ENCODE data around the gene SGK2.

Gene SGK2

DNA sequence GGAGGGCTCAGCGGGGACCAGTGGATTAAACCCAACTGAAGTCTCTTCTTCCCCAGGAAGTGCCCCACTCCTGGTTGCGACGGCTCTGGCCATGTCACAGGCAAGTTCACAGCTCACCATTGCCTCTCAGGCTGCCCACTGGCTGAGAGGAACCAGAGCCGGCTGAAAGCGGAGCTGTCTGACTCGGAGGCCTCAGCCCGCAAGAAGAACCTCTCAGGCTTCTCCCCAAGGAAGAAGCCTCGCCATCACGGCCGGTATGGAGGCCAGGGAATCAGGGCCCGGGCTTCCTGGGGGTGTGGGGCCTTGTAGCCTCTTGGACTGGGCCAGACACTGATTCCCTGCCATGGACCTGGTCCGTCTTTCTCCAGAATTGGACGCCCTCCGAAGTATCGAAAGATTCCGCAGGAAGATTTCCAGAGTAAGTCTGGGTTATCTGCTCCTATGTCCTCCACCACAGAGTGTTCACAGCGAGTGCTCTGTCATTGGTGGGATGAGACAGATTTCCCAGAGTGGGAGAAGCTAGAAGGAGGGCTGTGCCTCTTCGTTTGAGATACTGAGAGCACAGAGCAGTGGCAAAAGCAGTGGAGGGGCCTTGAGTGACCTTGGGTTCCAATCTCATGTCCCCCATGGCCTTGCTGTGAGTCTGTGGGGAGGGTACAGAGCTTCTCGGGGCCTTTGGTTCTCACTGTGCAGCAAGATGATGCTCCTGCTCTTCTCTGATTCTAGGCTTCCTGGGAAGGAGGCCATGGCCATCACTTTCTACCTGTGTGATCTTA, 22.6 kb upstream of the SGK2 start:
- DNase-seq = no peak

DNA sequence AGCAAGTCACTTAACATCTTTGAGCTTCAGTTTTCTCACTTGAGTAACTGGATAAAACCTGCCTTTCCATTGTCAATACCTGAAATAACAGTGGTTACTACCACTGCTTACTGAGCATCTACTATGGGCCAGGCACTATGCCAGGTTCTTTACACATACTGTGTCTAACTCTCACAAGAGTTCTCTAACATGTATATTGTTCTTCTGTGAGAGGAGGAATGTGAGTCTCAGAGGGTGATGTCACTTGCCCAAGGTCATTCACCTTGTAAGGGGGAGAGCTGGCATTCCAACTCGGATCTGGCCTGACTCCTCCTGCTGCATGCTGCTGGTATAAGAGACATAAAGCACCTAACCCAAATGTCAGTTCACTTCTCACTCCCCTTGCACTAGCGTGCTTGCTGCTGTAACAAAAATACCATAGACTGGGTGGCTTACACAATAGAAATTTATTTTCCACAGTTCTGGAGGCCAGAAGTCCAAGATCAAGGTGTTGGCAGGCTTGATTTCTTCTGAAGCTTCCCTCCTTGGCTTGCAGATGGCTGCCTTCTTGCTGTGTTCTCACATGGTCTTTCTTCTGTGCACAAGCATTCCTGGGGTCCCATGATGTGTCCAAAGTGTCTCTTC, 21.9 kb upstream of the SGK2 start:
- no peak for DNase-seq

DNA sequence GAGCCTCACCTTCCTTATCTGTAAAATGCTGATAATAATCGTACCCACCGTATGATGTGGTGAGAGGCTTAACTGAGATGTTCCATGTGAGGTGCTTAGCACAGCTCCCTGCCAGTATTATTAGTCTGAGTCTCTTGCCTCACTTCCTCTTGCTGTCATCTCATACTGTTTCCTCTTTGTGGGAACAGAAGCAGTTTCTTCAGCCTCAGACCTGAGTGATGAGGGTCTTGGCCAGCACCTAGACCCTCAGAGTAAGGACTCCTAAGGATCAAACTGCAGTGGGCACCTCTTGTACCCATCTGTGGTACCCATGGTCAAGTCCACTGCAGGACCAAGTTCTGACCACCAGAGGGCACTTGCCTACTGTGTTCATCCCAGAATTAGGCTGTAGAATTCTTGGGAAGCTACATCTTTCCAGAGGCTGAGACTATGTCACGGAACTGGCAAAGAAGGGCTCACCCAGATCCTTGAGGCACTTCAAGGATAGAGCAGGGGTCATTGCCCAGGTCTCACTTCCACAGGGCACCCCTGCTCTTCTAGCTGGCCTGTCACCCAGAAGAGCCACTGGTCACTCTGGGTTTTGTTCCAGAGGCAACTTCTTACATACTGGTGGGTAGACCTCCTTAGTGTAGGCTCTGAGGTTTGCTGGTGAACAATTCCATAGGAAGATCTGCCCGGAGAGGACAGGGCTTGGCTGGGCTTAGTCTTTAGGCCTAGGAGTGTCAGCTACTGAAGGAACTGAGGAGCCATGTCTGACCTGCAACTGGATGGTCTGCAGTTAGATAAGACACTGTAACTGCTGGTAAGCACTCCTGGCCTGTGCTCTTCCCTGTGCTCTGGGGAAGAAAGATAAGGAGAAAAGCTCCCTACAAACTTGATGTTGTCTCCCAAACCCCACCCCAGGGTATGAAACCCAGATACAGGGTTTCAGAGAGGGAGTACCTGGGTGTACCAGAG, 20.6 kb upstream of the SGK2 start:
- DNase-seq = peak in 40 of 56 donors; percentile 6 to 87 (median 38)

DNA sequence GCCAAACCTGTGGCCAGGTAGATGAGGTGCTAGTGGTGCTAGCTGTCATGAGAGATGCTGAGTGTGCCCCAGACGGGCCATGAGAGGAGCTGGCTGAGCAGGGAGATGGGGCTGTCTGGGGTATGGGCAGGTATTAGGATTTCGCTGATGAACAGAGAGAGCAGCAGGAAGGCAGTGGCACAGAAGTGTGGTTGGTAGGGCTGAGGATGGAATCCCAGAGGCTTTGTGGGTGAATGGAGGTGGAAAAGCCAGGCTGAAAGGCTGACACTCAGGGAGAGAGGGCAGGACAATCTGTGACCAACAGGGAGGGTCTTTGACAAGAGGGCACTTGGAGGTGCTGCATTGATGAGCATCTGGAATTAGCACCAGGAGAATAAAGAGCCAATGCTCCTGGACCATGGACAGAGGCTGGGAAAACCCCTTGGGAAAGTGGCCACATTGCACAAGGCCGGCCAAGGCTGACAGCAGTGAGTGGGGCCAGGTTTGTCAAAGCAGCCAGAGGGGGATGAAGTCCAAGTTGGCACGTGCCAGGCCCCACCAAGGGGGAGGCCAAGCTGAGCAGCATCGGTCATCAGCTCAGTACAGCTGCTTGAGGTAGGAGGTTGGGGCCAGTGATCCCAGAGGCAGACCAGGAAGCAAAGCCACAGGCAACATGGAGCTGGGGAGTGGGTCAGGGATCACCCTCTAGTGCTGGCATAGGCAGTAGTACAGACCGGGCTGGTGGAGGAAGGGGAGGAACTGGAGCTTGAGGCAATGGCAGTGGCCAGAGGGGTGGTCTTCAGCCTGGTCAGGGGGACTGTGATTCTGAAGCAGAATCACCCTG, 19.7 kb upstream of the SGK2 start:
- peak in 1 of 56 donors; percentile 4 for DNase-seq

DNA sequence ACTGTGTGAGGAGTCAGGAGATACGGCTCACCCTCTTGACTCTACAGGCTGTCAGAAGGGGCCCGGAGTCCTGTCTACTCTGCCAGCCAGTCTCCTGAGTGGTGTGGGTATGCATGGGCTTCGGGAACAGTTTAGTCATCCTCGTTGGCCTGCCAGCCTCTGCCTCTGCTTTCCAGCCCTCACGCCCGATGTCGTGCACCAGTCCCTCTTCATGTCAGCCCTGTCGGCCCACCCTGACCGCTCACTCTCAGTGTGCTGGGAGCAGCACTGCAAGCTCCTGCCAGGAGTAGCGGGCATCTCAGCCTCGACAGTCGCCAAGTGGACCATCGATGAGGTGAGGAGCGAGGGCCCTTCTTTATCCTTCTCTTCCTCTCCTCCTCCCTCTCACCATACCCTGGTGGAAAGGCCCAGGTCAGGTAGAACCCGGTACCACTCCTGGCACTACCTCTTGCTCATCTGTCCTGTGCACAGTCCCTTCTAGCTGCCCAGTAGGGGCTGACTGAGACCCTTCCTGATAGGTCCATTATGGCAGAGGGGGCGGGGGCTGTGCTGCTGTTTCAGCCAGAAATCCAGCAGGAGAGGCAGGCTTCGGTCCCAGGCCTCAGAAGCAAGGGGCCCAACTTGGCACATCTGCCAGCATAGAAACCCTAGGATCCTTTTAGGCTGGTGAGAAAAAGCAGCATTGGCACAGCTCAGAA, 18.7 kb upstream of the SGK2 start:
- no peak for DNase-seq

DNA sequence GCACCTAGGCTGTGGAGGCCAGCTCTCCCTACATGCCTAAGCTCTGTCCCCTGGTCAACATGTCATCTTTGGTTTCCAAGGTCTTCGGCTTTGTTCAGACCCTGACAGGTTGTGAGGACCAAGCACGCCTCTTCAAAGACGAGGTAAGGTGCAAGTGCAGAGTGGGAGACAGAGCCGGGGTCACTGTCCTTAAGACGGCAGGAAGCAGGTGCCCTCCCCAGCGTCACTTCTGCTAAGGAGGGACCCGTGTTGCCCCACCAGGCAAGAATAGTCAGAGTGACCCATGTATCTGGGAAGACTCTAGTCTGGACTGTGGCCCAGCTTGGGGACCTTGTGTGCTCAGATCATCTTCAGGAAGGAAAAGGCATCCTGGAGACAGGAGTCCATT, 18.2 kb upstream of the SGK2 start:
- DNase-seq = no peak

DNA sequence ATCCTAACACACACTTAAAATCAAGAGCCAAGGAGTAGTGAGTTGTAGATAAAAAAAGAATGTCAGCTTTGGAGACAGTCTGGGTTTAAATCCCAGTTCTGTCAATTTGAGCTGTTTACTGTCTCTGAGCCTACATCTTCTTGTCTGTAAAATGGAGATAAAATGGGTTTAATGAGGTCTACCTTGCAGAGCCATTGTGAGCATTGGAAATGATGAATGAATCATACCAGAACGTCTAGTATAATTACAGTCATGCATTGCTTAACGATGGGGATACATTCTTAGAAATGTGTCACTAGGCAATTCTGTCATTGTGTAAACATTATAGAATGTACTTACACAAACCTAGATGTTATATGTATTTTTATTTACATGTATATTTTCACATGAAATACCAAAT, 17.6 kb upstream of the SGK2 start:
- DNase-seq = no peak

DNA sequence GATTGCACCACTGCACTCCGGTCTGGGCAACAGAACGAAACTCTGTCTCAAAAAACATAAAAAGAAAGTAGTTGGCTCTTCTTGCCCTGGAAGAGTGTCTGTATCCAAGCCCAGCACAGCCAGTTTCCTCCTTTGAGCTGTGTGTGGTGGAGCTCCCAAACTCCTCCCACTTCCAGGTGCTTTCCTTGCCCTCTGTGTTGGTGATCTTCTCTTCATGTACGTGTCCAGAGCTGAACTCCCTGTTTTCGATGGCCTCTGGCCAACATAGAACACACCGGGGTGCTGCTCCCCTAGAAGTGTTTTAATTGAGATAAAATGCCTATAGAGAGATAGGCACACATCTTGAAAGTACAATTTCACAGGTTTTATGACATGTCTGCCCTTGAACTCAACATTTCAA, 16.7 kb upstream of the SGK2 start:
- no peak for DNase-seq

DNA sequence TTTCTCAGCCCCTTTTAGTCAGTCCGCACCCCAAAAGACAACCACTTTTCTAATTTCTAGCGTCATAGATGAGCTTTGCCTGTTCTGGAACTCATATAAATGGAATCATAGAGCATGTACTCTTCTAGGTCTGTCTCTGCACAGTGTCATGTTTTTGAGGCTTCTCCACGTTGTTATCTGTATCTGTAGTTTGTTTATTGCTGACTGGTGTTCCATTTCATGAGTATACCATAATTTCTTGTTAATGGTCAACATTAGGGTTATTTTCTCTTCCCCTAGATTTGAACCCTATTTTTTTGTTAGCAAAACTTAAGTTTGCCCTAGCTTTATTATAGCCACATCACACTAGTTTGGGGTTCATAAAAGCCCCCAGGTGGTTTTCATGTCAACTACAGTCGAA, 16.2 kb upstream of the SGK2 start:
- no peak for DNase-seq

DNA sequence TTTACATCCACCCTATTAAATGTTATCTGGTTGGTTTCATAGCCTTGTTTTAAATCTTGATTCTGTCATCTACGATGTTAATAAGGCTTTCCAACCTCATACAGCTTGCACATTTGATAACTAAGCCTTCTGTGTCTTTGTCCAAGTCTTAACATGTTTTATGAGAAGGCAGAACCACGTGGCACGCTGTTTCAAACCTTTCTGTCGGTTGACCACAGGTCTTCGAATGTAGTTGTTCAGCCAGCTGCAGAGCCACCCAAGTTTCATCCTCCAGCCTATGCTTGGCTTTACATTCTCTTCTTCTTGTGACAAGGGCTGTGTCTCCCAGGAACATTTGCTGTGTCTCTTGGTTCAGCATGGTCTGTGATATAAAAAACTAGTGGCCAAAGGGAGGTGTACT, 15.7 kb upstream of the SGK2 start:
- no peak for DNase-seq

DNA sequence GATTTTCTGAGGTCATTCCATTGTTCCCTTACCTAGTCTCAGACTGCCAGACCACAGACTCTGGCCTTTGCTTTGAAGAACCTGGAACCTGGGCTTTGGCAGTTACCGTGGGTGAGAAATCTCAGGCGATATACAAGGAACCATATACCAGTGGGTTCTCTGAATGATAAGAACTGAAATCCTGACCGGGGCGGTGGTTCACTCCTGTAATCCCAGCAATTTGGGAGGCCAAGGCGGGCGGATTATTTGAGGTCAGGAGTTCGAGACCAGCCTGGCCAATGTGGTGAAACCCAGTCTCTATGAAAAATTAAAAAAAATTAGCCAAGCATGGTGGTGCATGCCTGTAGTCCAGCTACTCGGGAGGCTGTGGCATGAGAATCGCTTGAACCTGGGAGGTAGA, 14.3 kb upstream of the SGK2 start:
- no peak for DNase-seq

DNA sequence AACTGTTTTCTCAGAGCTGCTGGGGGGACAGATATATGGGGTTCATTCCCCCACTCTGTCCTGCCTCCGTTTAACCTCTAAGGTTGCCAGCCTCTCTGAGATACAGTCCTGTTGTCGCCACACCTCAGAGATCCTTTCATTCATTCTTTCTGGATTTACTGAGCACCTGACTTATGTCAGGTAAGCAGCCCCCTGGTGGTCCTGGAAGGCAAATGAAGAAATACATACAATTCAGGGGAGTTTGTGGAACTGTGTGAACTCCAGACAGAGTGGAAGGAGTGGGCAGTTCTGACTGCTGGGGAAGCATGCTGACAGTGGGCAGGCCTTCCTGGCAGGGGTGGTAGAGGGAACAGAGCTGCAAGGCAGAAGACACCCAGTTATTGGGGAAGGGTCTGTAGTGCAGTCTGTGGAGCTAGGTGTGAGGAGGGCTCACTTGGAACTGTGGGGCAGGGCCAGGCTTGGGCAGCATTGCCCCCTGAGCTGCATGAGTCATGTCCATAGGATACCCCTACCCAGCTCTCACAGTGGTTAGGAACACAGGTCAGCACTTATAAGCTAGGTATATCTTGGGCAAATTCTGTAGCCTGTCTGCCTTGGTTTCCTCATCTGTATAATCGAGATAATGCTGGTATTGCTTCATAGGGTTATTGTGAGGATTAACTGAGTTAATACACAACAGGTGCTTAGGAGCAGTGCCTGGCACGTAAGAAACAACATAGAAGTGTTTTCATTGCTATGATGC, 12.8 kb upstream of the SGK2 start:
- no peak for DNase-seq

DNA sequence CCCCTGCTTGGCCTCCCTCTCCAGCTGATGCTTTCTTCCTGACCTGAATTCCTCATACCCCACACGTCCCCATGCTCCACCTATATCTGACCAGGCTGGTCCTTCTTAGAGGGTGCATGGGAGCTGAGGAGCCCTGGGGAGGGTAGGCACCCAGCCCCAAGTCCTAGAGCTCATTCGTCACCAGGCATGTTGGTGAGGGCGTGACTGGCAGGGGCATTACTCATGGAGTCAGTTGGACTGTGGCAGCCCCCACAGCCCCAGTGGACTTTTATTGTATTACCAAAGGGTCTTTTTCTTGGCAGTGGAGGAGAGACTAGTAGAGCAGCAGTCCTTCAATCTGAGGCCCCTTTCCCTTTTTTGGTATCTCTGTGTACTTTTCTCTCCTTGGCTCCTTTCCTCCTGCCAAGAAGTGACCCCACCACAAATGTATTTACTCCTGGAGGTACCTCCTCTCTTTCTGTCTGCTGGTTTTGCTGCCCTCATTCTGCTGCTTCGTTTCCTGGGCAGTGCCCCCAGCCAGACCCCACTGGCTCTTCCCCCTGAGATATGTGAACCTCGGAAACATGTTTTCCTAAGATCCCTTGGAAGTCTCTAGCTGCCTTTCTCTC, 10.4 kb upstream of the SGK2 start:
- DNase-seq = no peak

DNA sequence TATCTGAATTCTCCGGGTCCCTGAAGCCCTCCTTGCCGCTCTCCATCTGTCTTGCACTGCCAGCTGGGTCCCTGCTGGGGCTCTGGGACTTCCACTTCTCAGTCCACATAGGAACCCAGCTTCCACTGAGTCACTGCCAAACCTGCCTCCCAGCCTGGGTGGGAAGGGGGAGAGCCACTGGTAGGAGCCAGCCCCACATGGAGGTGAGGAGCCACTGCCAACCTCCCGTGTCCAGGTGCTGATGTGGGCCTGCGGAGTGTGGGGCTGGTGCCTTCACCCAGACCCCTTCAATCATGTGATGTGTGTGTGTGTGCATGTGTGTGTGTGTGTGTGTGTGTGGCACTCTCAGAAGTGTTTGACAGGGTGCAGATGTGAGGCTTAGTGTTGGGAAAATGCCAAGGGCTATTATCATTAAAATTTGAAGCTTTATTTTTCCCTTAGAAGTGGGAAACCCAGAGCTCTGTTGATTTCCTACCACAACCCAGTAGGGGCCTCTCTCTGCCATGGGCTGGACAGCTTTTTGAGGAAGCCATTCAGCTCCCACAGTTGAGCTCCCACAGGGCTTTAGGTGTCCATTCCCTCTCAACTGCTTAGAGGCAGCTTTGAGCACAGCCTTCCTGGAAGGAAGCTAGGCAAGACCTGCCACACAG, 9.3 kb upstream of the SGK2 start:
- no peak for DNase-seq

DNA sequence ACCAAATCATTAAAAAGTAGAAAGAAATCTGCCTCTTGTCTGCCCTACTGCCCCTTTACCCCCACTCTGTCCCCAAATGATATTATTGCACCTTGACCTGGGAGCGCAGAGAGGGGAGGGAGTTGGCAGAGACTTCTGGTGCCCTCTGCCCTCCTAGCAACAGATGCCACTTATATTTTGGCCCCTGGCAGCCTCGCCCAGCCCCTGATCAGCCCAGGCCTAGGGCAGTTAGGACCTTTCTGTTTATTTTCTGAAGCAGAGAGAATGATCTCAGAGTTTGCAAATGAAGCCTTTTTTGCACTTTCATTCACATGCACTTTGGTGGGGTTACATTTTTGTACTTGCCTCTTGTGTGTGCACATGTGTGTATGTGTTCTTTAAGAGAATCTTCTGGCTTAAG, 8.4 kb upstream of the SGK2 start:
- no peak for DNase-seq

DNA sequence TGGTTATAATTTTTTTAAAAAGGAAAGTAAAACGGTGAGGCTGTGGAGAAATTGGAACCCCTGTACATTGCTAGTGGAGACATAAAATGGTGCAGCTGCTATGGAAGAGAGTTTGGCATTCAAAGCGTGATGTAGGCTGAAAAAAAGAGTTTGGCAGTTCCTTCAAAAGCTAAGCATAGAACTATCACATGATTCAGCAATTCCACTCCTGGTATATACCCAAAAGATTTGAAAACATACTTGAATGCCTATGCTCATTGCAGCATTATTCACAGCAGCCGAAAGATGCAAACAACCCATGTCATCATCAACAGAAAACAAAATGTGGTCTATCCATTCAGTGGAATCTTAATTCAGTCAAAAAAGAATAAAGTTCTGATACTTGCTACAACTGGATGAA, 4.5 kb upstream of the SGK2 start:
- DNase-seq = no peak

DNA sequence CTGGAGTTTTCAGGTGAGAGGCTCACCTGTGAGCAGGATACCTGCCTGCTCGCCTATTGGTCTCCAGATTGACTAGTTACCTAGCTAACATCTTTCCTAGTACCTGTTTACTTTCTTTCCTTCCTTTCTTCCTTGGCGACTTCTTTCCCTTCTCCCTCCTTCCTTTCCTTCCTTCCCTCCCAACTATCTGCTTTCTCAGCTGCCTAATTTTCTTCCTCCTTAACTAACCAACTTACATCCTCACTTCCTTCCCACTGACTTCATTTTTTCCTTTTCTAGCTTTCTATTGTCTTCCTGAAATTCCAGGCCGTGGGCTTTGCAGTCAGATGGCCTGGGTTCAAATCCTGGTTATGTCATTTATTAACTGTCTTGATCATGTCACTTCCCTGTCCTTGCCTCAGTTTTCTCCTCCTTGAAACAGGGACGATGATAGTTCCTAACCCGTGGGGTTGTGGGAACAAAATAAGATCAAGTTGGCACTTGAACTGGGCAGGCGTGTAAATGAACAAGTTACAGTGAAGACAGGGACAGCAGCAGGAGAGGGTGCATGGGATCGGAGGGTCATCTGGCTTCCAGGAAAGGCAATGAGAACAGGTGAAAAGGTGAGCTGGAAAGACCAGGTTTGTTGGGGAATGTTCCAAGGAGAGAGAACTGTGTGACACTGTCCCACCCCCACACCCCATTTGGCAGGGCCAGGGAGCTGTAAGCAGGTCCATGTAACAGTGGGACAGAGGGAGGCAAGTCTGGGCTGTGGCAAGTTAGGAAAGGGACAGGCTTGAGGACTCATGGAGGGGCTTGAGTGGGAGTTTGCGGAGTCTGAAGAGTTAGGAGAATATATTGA, 540 bp downstream of the SGK2 start:
- DNase-seq = no peak

DNA sequence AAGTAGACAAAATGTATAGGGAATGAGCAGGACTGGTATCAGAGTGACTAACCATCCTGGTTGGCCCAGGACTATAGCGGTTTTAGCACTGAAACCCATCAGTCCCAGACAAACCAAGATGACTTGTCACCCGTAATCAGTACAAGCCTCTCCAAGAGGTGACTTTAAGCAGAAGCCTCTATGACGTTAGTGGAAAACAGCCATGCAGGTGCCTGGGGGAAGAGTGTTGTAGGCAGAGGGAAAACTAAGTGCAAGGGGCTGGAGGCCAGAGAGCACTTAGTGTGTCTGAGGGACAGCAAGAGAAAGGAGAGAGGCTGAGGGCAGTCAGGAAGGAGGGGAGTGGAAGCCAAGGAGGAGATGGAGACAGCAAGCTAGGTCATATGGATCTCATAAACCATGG, 2.1 kb downstream of the SGK2 start:
- no peak for DNase-seq
